WTC11 (cell line): ENCODE data around the gene CTPS2. TPM values are rescaled to one million over a fixed set of nuclear protein-coding genes. Genes with fewer than 3 reads are reported as not detected.
"Not testable (repeated sequence)": the region's sequence is repeated elsewhere in the genome, so short reads cannot be mapped to it uniquely, and the experiment has no call there.

ENCODE experiments used
- ATAC-seq: fragments of 200-7000 bp; cut with Tn5 transposase; 2 replicates; pipeline ENCODE4 v1.10.0; 2021; ENCODE audit warnings: mild to moderate bottlenecking, moderate library complexity
- CTCF ChIA-PET: fragments of 300-600 bp; sonication (Branson Sonifier 250); formaldehyde crosslinking; loops from one replicate; lab custom pipeline; 2021; ENCODE audit warnings: antibody characterized with exemption; lab: Charles Lee
- POLR2A ChIA-PET: fragments of 350-600 bp; sonication (Branson Sonifier 250); formaldehyde crosslinking; loops from one replicate; lab custom pipeline; 2021; ENCODE audit warnings: antibody characterized with exemption; lab: Charles Lee
- DNase-seq: peaks from one replicate; pipeline ENCODE4 v3.0.0; 2021; ENCODE audit warnings: low spot score
- H3K27ac Mint-ChIP-seq: 2 replicates; pipeline ENCODE4 v1.8.0; 2021; ENCODE audit warnings: mixed read lengths
- H3K27me3 Mint-ChIP-seq: 2 replicates; pipeline ENCODE4 v1.8.0; 2021; ENCODE audit warnings: low read depth, mild to moderate bottlenecking, moderate library complexity, mixed read lengths
- H3K36me3 Mint-ChIP-seq: 2 replicates; pipeline ENCODE4 v1.8.0; 2021; ENCODE audit warnings: mixed read lengths
- H3K4me1 Mint-ChIP-seq: 2 replicates; pipeline ENCODE4 v1.8.0; 2022; ENCODE audit warnings: mixed read lengths
- H3K4me3 Mint-ChIP-seq: 2 replicates; pipeline ENCODE4 v1.8.0; 2021; ENCODE audit warnings: mild to moderate bottlenecking, moderate library complexity, mixed read lengths
- H3K9me3 Mint-ChIP-seq: 2 replicates; pipeline ENCODE4 v1.8.0; 2021; ENCODE audit warnings: mixed read lengths
- CREB1 ChIP-seq: sonication (generic); formaldehyde crosslinking; IDR thresholded peaks from 2 replicates; pipeline ENCODE4 v1.8.0; 2023; ENCODE audit warnings: mild to moderate bottlenecking, missing genetic modification reagents
- ELF4 ChIP-seq: sonication (generic); formaldehyde crosslinking; IDR thresholded peaks from 2 replicates; pipeline ENCODE4 v1.8.1; 2022; ENCODE audit warnings: low read depth, mild to moderate bottlenecking, moderate library complexity, missing genetic modification reagents
- ESRRA ChIP-seq: sonication (generic); formaldehyde crosslinking; IDR thresholded peaks from 2 replicates; pipeline ENCODE4 v1.8.1; 2022; ENCODE audit warnings: mild to moderate bottlenecking, missing genetic modification reagents, borderline replicate concordance
- ETV6 ChIP-seq: sonication (generic); formaldehyde crosslinking; IDR thresholded peaks from 2 replicates; pipeline ENCODE4 v1.8.1; 2022; ENCODE audit warnings: mild to moderate bottlenecking, missing genetic modification reagents
- FOXK1 ChIP-seq: sonication (generic); formaldehyde crosslinking; IDR thresholded peaks from 2 replicates; pipeline ENCODE4 v1.8.0; 2022; ENCODE audit warnings: mild to moderate bottlenecking, moderate library complexity, missing genetic modification reagents
- FOXP1 ChIP-seq: sonication (generic); formaldehyde crosslinking; IDR thresholded peaks from 2 replicates; pipeline ENCODE4 v1.8.0; 2022; ENCODE audit warnings: missing genetic modification reagents, mild to moderate bottlenecking, moderate library complexity, borderline replicate concordance
- IRF2 ChIP-seq: sonication (generic); formaldehyde crosslinking; IDR thresholded peaks from 2 replicates; pipeline ENCODE4 v1.8.0; 2022; ENCODE audit warnings: low read depth, missing genetic modification reagents, borderline replicate concordance
- JUN ChIP-seq: sonication (generic); formaldehyde crosslinking; IDR thresholded peaks from 2 replicates; pipeline ENCODE4 v1.8.0; 2023; ENCODE audit warnings: mild to moderate bottlenecking, missing genetic modification reagents
- NFATC4 ChIP-seq: fragments of 250-450 bp; sonication (Bioruptor Pico); IDR thresholded peaks from 2 replicates; pipeline ENCODE4 v1.9.0; 2021; ENCODE audit warnings: mild to moderate bottlenecking
- OVOL2 ChIP-seq: fragments of 250-450 bp; sonication (Bioruptor Pico); IDR thresholded peaks from 2 replicates; pipeline ENCODE4 v1.9.0; 2021; ENCODE audit warnings: mild to moderate bottlenecking, borderline replicate concordance
- PRRX2 ChIP-seq: fragments of 250-450 bp; sonication (Bioruptor Pico); IDR thresholded peaks from 2 replicates; pipeline ENCODE4 v1.8.0; 2021; ENCODE audit warnings: mild to moderate bottlenecking
- RORB ChIP-seq: fragments of 250-450 bp; sonication (Bioruptor Pico); IDR thresholded peaks from 2 replicates; pipeline ENCODE4 v1.9.0; 2021; ENCODE audit warnings: mild to moderate bottlenecking
- SMAD4 ChIP-seq: sonication (generic); formaldehyde crosslinking; IDR thresholded peaks from 2 replicates; pipeline ENCODE4 v1.8.0; 2022; ENCODE audit warnings: mild to moderate bottlenecking, missing genetic modification reagents
- TCF7 ChIP-seq: sonication (generic); formaldehyde crosslinking; IDR thresholded peaks from 2 replicates; pipeline ENCODE4 v1.8.0; 2022; ENCODE audit warnings: mild to moderate bottlenecking, low read depth, missing genetic modification reagents, moderate library complexity
- TEAD1 ChIP-seq: sonication (generic); formaldehyde crosslinking; IDR thresholded peaks from 2 replicates; pipeline ENCODE4 v1.8.0; 2022; ENCODE audit warnings: mild to moderate bottlenecking, missing genetic modification reagents
- ZNF138 ChIP-seq: sonication (generic); formaldehyde crosslinking; conservative IDR thresholded peaks from 2 replicates; pipeline ENCODE4 v1.8.1; 2022; ENCODE audit warnings: mild to moderate bottlenecking, moderate library complexity, missing genetic modification reagents
- ZNF219 ChIP-seq: sonication (generic); formaldehyde crosslinking; IDR thresholded peaks from 2 replicates; pipeline ENCODE4 v1.8.0; 2023; ENCODE audit warnings: missing genetic modification reagents, mild to moderate bottlenecking, borderline replicate concordance
- ZNF232 ChIP-seq: sonication (generic); formaldehyde crosslinking; IDR thresholded peaks from 2 replicates; pipeline ENCODE4 v1.8.0; 2022; ENCODE audit warnings: mild to moderate bottlenecking, missing genetic modification reagents
- ZNF396 ChIP-seq: fragments of 250-450 bp; sonication (Bioruptor Pico); IDR thresholded peaks from 2 replicates; pipeline ENCODE4 v1.8.0; 2021; ENCODE audit warnings: mild to moderate bottlenecking, moderate library complexity, borderline replicate concordance
- ZNF671 ChIP-seq: fragments of 250-450 bp; sonication (Bioruptor Pico); IDR thresholded peaks from 2 replicates; pipeline ENCODE4 v1.8.0; 2021; ENCODE audit warnings: mild to moderate bottlenecking
- total RNA-seq: library from RNA; stranded (reverse); gene quantifications from 3 replicates; pipeline ENCODE4 v1.2.3, GENCODE V29; 2021
- TF ChIP-seq, protein P1 (sequence below): sonication (generic); formaldehyde crosslinking; IDR thresholded peaks from 2 replicates; pipeline ENCODE4 v1.8.1; 2022; ENCODE audit warnings: mild to moderate bottlenecking, moderate library complexity, missing genetic modification reagents
- TF ChIP-seq, protein P2 (sequence below): sonication (generic); formaldehyde crosslinking; IDR thresholded peaks from 2 replicates; pipeline ENCODE4 v1.8.0; 2022; ENCODE audit warnings: mild to moderate bottlenecking, missing genetic modification reagents
- TF ChIP-seq, protein P3 (sequence below): sonication (generic); formaldehyde crosslinking; IDR thresholded peaks from 2 replicates; pipeline ENCODE4 v1.8.0; 2022; ENCODE audit warnings: mild to moderate bottlenecking, missing genetic modification reagents
- TF ChIP-seq, protein P4 (sequence below): fragments of 250-450 bp; sonication (Bioruptor Pico); conservative IDR thresholded peaks from 2 replicates; pipeline ENCODE4 v1.9.0; 2021; ENCODE audit warnings: mild to moderate bottlenecking
- TF ChIP-seq, protein P5 (sequence below): sonication (generic); formaldehyde crosslinking; IDR thresholded peaks from 2 replicates; pipeline ENCODE4 v1.8.1; 2023; ENCODE audit warnings: mild to moderate bottlenecking, missing genetic modification reagents

The CTPS2 gene
- total RNA-seq, 1 experiment from 2014 or later = 23.2 TPM

DNA sequence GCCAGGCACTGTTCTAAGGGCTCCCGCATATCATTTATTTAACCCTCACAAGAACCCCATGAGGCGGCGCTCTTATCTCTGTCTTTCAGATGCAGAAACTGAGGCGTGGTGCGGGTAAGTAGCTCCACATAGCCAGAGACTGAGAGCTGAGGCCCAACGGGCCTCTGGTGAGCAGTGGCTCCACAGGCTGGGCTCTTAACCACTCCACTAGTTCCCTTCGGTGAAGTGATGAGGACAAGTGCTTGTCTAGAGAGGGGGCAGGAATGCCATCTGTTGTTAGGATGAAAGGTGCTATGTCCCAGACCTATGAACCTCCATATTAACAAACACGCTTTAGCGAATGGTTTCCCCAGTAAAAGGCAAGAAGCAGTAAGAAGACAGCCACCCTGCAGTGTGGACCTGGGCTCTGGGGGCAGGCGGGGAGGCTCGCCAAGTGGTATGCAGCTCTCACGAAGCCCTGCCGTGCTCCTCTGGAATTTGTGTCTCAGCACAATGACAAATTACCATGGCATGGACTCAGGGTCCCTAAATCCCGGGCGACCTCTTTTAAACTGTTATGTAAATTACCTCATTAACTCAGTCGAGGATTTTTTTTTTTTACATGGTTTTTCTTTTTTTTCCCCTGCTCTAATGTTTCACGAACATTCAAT lies 83.4 kb downstream of the CTPS2 start:
- Mint-ChIP-seq H3K36me3 (peaks cover 12% of the 10 kb centered on the region), H3K4me1 (peaks cover 28% of the 10 kb centered on the region), H3K9me3 (no peaks in the 10 kb centered on the region), H3K27ac (peak overlapping the region; percentile 96), H3K4me3 (no peak overlapping the region; the same call in 1 of the 2 replicates), H3K27me3 (no peaks in the 10 kb centered on the region)
- ATAC-seq (peak; percentile 86), DNase-seq (peak; percentile 50)
- ChIA-PET POLR2A (no interaction called here), CTCF (interaction anchor here (0.6 to 1.3 kb wide), 2 partner anchors 23 to 33 kb away, joined by 3 read pairs; no protein-coding TSS in a partner anchor)
- TF ChIP-seq TEAD1 (CRISPR knock-in tag) = peak; percentile 40; the same call in 1 of the 2 replicates
- TF ChIP-seq ZNF396 (CRISPR knock-in tag) = no peak

DNA sequence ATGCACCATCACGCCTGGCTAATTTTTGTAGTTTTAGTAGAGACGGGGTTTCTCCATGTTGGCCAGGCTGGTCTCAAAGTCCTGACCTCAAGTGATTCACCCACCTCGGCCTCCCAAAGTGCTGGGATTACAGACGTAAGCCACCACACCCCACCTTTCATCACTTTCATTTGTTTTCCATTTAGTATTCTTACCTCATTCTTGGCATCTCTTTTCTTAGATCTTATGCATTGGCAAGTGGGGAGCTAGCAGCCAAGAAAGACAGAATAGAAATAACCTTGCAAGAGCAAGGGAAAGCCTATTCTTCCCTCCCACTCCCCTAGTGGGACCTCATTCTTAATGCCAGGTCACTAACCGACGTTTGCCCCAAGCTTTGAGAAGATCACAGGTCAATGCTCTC lies 84.0 kb downstream of the CTPS2 start:
- peak overlapping the region; percentile 72; the same call in 1 of the 2 replicates for H3K27ac Mint-ChIP-seq
- not testable (repeated sequence) for H3K9me3 Mint-ChIP-seq, H3K36me3 Mint-ChIP-seq, ATAC-seq, H3K4me3 Mint-ChIP-seq, H3K27me3 Mint-ChIP-seq, DNase-seq
- ChIA-PET POLR2A (interaction anchor here (0.6 kb wide), 1 partner anchor 51 kb away, joined by 13 read pairs; no protein-coding TSS in a partner anchor), CTCF (interaction anchor here (1.3 kb wide), 1 partner anchor 23 kb away, joined by 3 read pairs; no protein-coding TSS in a partner anchor)
- H3K4me1 Mint-ChIP-seq = peaks cover 28% of the 10 kb centered on the region

DNA sequence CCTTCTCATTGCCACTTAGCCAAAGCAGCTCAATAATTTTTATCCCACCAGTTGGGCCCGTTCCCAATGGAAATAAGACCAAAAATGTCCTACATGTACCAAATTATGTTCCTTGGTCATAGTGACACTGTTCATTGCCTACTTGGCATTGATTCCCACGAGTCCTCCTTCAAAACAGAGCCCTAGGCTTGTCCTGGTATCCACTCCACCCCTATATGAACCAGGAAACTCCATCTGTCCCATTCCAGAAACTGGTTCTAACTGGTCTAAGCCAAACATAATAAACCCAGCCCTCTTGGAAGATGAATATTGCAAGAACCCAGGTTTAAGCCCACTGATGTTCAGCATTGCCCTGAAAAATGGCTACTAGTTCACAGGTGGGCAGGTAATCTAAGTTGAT lies 93.4 kb downstream of the CTPS2 start:
- no peak for DNase-seq
- peaks cover 6% of the 10 kb centered on the region for H3K4me1 Mint-ChIP-seq
- POLR2A ChIA-PET = no interaction called here
- H3K27me3 Mint-ChIP-seq = no peaks in the 10 kb centered on the region
- ATAC-seq = no peak
- no peak overlapping the region for H3K4me3 Mint-ChIP-seq
- peaks cover 33% of the 10 kb centered on the region for H3K36me3 Mint-ChIP-seq
- no peak overlapping the region; the same call in 1 of the 2 replicates for H3K27ac Mint-ChIP-seq
- TF ChIP-seq, protein P1, sequence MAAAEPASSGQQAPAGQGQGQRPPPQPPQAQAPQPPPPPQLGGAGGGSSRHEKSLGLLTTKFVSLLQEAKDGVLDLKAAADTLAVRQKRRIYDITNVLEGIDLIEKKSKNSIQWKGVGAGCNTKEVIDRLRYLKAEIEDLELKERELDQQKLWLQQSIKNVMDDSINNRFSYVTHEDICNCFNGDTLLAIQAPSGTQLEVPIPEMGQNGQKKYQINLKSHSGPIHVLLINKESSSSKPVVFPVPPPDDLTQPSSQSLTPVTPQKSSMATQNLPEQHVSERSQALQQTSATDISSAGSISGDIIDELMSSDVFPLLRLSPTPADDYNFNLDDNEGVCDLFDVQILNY (CRISPR knock-in tag) = no peak
- TF ChIP-seq ESRRA (CRISPR knock-in tag) = no peak
- TF ChIP-seq TCF7 (CRISPR knock-in tag) = no peak
- TF ChIP-seq NFATC4 = no peak
- no peak for TF ChIP-seq ZNF219 (CRISPR knock-in tag)
- TF ChIP-seq PRRX2 (CRISPR knock-in tag) = no peak
- TF ChIP-seq, protein P2, sequence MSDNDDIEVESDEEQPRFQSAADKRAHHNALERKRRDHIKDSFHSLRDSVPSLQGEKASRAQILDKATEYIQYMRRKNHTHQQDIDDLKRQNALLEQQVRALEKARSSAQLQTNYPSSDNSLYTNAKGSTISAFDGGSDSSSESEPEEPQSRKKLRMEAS (CRISPR knock-in tag) = no peak
- no peak for TF ChIP-seq ZNF671 (CRISPR knock-in tag)
- peaks cover 5% of the 10 kb centered on the region for H3K9me3 Mint-ChIP-seq
- CTCF ChIA-PET = no interaction called here

DNA sequence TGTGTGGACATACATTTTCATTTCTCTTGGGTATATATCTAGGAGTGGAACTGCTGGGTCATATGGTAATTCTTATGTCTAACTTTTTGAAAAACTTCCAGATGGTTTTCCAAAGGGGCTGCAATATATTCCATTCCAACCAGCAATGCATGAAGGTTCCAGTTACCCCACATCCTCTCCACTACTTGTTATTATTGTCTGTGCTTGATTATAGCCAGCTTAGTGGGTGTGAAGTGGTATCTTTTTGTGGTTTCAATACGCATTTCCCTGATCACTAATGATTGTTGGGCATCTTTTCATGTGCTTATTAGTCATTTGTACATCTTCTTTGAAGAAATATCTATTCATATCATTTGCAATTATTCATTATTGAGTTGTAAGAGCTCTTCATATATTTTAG lies 94.0 kb downstream of the CTPS2 start:
- no peak overlapping the region for H3K27ac Mint-ChIP-seq
- no peaks in the 10 kb centered on the region for H3K27me3 Mint-ChIP-seq
- TF ChIP-seq SMAD4 (CRISPR knock-in tag) (no peak), JUN (no peak), IRF2 (CRISPR knock-in tag) (no peak), ETV6 (CRISPR knock-in tag) (no peak), CREB1 (CRISPR knock-in tag) (no peak), ZNF232 (CRISPR knock-in tag) (no peak), NFATC4 (no peak), ZNF138 (CRISPR knock-in tag) (no peak), FOXK1 (CRISPR knock-in tag) (no peak), OVOL2 (CRISPR knock-in tag) (no peak), TCF7 (CRISPR knock-in tag) (no peak), RORB (CRISPR knock-in tag) (no peak), TEAD1 (CRISPR knock-in tag) (no peak), FOXP1 (CRISPR knock-in tag) (no peak), ELF4 (CRISPR knock-in tag) (no peak)
- TF ChIP-seq, protein P3, sequence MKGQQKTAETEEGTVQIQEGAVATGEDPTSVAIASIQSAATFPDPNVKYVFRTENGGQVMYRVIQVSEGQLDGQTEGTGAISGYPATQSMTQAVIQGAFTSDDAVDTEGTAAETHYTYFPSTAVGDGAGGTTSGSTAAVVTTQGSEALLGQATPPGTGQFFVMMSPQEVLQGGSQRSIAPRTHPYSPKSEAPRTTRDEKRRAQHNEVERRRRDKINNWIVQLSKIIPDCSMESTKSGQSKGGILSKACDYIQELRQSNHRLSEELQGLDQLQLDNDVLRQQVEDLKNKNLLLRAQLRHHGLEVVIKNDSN = no peak
- TF ChIP-seq, protein P4, sequence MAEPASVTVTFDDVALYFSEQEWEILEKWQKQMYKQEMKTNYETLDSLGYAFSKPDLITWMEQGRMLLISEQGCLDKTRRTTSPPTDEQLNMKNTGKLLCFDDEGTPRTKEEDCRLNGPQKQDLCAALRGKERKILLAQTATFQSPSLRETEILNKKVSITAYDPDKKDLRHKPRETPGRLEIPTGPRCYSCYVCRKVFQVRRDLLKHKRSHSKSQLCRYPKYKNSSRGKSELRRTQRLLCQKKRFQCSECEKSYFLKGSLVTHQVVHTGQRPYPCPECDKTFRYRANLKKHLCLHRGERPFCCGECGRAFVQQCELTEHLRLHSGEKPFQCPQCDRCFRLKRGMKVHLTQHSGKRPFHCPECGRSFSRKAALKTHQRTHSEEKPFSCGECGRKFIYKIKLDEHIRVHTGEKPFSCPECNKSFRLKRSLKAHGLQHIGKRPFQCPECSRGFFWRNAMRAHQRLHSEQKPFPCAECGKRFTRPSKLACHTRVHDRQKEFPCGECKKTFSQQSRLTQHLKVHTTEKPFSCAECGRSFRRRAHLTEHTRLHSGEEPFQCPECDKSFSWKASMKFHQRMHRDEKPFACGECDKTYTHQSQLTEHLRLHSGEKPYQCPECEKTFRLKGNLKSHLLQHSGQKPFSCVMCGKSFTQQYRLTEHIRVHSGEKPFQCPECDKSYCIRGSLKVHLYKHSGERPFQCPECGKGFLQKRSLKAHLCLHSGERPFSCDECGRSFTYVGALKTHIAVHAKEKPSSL = no peak
- TF ChIP-seq, protein P5, sequence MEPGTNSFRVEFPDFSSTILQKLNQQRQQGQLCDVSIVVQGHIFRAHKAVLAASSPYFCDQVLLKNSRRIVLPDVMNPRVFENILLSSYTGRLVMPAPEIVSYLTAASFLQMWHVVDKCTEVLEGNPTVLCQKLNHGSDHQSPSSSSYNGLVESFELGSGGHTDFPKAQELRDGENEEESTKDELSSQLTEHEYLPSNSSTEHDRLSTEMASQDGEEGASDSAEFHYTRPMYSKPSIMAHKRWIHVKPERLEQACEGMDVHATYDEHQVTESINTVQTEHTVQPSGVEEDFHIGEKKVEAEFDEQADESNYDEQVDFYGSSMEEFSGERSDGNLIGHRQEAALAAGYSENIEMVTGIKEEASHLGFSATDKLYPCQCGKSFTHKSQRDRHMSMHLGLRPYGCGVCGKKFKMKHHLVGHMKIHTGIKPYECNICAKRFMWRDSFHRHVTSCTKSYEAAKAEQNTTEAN (CRISPR knock-in tag) = no peak

More for the DNA sequence above, 94.0 kb downstream of the CTPS2 start:
- DNase-seq (no peak), ATAC-seq (no peak)
- POLR2A ChIA-PET = no interaction called here
- peaks cover 12% of the 10 kb centered on the region for H3K4me1 Mint-ChIP-seq
- peaks cover 5% of the 10 kb centered on the region for H3K9me3 Mint-ChIP-seq
- peaks cover 36% of the 10 kb centered on the region for H3K36me3 Mint-ChIP-seq
- H3K4me3 Mint-ChIP-seq = no peak overlapping the region
- CTCF ChIA-PET = no interaction called here
